Osteoblast (primary cell): ENCODE measurements around the gene DUT. TPM values are rescaled to one million over a fixed set of nuclear protein-coding genes. Genes with fewer than 3 reads are reported as not detected.

Experiments
- DNase-seq: peaks from one replicate; pipeline ENCODE4 v3.0.0; 2011; ENCODE audit warnings: low spot score, mixed read lengths; ENCODE audit not compliant: insufficient read length; ENCODE audit errors: missing footprints
- H2AFZ ChIP-seq: 2 replicates; pipeline ENCODE4 v1.6.0; 2011; ENCODE audit warnings: mild to moderate bottlenecking, low read length
- H3K27ac ChIP-seq: 2 replicates; pipeline ENCODE4 v1.5.1; 2011; ENCODE audit warnings: mild to moderate bottlenecking, low read depth, low read length, moderate library complexity
- H3K27me3 ChIP-seq: 2 replicates; pipeline ENCODE4 v1.6.0; 2012; ENCODE audit warnings: mild to moderate bottlenecking, control low read depth, inconsistent platforms, low read length, moderate library complexity; ENCODE audit not compliant: insufficient read depth
- H3K36me3 ChIP-seq: 2 replicates; pipeline ENCODE4 v1.5.1; 2011; ENCODE audit warnings: mild to moderate bottlenecking, low read length, control low read depth, moderate library complexity; ENCODE audit not compliant: insufficient read depth
- H3K4me1 ChIP-seq: 2 replicates; pipeline ENCODE4 v1.5.1; 2011; ENCODE audit warnings: mild to moderate bottlenecking, low read length, control low read depth, moderate library complexity; ENCODE audit not compliant: insufficient read depth
- H3K4me2 ChIP-seq: 2 replicates; pipeline ENCODE4 v1.6.0; 2011; ENCODE audit warnings: mild to moderate bottlenecking, low read length; ENCODE audit not compliant: insufficient read depth
- H3K4me3 ChIP-seq: fragments of 200-600 bp; sonication (generic); 3 replicates; pipeline ENCODE4 v1.5.1; 2012; ENCODE audit warnings: mild to moderate bottlenecking, low read length, inconsistent platforms; ENCODE audit not compliant: insufficient read depth
- H3K79me2 ChIP-seq: 2 replicates; pipeline ENCODE4 v1.6.0; 2012; ENCODE audit warnings: mild to moderate bottlenecking, low read length, control low read depth, inconsistent platforms; ENCODE audit not compliant: insufficient read depth
- H3K9me3 ChIP-seq: 2 replicates; pipeline ENCODE4 v1.5.1; 2011; ENCODE audit warnings: low read depth, low read length, control low read depth
- H4K20me1 ChIP-seq: 2 replicates; pipeline ENCODE4 v1.6.0; 2012; ENCODE audit warnings: mild to moderate bottlenecking, low read length, control low read depth; ENCODE audit not compliant: insufficient read depth
- total RNA-seq: library from RNA; depleted of rRNA; stranded (reverse); fragments of >200 nt; gene quantifications from 2 replicates; pipeline ENCODE4 v1.2.3, GENCODE V29; 2012
- TF ChIP-seq, protein P1 (sequence below): IDR thresholded peaks from 2 replicates; pipeline ENCODE4 v1.5.1; 2011; ENCODE audit warnings: mild to moderate bottlenecking, low read depth, low read length, moderate library complexity; ENCODE audit errors: extremely low read depth

Gene DUT
- total RNA-seq, 1 donor: 49.2 TPM

DNA sequence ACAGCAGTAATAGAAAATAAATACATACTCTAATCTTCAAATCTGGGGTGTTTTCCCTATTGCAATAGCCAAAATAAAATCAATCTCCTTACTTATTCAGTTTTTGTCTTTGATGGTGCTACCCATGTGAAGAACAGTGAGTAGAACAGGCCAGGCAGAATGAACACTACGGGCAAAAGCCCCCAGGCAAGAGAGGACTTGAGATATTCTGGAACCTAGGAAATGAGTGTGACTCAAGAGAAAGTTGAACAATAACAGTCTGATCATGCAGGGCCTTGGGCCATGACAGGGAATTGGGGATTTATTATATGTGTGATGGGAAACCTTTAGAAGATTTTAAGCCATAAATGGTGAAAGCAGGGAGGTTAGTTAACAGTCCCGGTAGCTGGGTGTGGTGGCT lies 14.0 kb upstream of the DUT start:
- TF ChIP-seq, protein P1, sequence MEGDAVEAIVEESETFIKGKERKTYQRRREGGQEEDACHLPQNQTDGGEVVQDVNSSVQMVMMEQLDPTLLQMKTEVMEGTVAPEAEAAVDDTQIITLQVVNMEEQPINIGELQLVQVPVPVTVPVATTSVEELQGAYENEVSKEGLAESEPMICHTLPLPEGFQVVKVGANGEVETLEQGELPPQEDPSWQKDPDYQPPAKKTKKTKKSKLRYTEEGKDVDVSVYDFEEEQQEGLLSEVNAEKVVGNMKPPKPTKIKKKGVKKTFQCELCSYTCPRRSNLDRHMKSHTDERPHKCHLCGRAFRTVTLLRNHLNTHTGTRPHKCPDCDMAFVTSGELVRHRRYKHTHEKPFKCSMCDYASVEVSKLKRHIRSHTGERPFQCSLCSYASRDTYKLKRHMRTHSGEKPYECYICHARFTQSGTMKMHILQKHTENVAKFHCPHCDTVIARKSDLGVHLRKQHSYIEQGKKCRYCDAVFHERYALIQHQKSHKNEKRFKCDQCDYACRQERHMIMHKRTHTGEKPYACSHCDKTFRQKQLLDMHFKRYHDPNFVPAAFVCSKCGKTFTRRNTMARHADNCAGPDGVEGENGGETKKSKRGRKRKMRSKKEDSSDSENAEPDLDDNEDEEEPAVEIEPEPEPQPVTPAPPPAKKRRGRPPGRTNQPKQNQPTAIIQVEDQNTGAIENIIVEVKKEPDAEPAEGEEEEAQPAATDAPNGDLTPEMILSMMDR: no peak
- no peaks in the 10 kb centered on the region for H4K20me1 ChIP-seq

DNA sequence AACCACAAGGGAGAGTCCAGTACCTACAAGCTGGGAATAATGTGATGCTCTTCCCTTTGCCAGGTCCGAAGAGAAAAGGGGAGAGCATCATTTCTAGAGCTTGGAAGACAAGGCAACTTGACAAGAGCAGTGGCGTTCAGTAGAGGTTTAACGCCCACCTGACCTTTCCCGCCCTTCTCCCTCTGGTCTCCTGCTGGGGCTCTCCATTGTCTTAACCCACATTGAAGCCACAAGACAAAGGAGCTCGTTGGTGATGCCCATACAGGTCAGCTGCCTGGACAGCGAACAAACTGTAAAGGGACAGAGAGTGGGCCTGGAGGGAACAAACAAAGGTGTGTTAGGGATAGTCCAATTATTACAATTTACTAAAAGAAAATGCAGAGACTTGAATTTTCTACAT lies 13.1 kb upstream of the DUT start:
- H3K4me2 ChIP-seq: no peak overlapping the region
- H3K36me3 ChIP-seq: no peaks in the 10 kb centered on the region
- H3K27me3 ChIP-seq: no peaks in the 10 kb centered on the region
- H3K4me3 ChIP-seq: no peak overlapping the region
- no peaks in the 10 kb centered on the region for H3K4me1 ChIP-seq
- DNase-seq: no peak
- H3K9me3 ChIP-seq: no peaks in the 10 kb centered on the region
- H3K79me2 ChIP-seq: no peaks in the 10 kb centered on the region
- no peak overlapping the region for H3K27ac ChIP-seq
- TF ChIP-seq, protein P1: no peak
- H2AFZ ChIP-seq: no peak overlapping the region
- no peaks in the 10 kb centered on the region for H4K20me1 ChIP-seq

More for the DNA sequence above, 14.0 kb upstream of the DUT start:
- H3K4me2 ChIP-seq: no peak overlapping the region
- no peaks in the 10 kb centered on the region for H3K79me2 ChIP-seq
- no peak for DNase-seq
- H3K36me3 ChIP-seq: no peaks in the 10 kb centered on the region
- no peaks in the 10 kb centered on the region for H3K9me3 ChIP-seq
- H3K4me3 ChIP-seq: no peak overlapping the region
- H3K27me3 ChIP-seq: no peaks in the 10 kb centered on the region
- no peak overlapping the region for H2AFZ ChIP-seq
- no peak overlapping the region for H3K27ac ChIP-seq
- no peaks in the 10 kb centered on the region for H3K4me1 ChIP-seq

DNA sequence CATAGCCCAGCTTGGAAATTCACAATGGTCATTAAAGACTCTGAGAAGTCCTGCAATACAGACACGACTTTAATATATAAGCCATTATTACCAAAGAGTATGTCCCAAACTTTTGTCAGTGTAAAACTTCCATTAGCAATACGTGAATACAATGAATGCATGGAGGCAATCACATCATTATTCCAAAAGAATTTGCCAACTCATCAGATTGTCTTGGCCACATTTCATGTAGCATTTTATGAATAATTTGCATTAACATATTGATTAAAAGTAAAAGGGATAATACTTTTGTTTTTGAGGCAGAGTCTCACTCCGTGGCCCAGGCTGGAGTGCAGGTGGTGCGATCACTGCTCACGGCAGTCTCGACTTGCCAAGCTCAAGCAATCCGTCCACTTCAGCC lies 7.9 kb upstream of the DUT start:
- no peak overlapping the region for H2AFZ ChIP-seq
- H3K27ac ChIP-seq: no peak overlapping the region
- no peaks in the 10 kb centered on the region for H3K36me3 ChIP-seq
- no peaks in the 10 kb centered on the region for H3K27me3 ChIP-seq
- no peak overlapping the region for H3K4me2 ChIP-seq
- no peaks in the 10 kb centered on the region for H4K20me1 ChIP-seq
- H3K9me3 ChIP-seq: no peaks in the 10 kb centered on the region
- H3K4me3 ChIP-seq: no peak overlapping the region
- TF ChIP-seq, protein P1: no peak
- no peak for DNase-seq
- no peaks in the 10 kb centered on the region for H3K4me1 ChIP-seq
- no peaks in the 10 kb centered on the region for H3K79me2 ChIP-seq

DNA sequence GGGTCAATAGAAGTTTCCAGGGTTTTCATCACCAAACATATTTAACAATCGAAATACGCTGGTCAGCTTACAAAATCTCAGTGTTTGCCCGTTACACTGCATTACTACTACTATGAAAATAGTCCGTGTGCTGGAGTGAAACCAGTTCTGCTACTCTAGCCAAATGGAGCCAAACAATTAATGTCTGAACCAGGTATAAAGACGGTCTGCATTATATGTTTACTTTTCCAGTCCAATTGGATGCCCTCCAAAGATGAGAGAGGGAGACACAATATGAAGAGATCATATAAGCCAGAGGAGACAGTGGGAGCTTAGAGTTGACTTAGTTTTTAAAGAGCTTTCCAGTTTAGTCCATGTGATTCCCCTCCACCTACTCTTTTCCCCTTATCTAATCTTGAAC lies 6.3 kb upstream of the DUT start:
- Histone ChIP-seq H3K4me3 (no peak overlapping the region), H3K79me2 (no peaks in the 10 kb centered on the region), H3K9me3 (no peaks in the 10 kb centered on the region), H4K20me1 (no peaks in the 10 kb centered on the region), H3K36me3 (no peaks in the 10 kb centered on the region), H3K27ac (no peak overlapping the region), H3K4me2 (no peak overlapping the region), H3K27me3 (no peaks in the 10 kb centered on the region), H2AFZ (no peak overlapping the region), H3K4me1 (no peaks in the 10 kb centered on the region)
- DNase-seq: no peak
- TF ChIP-seq, protein P1: no peak
